ENCODE measurements around the gene FBLN5.

DNA sequence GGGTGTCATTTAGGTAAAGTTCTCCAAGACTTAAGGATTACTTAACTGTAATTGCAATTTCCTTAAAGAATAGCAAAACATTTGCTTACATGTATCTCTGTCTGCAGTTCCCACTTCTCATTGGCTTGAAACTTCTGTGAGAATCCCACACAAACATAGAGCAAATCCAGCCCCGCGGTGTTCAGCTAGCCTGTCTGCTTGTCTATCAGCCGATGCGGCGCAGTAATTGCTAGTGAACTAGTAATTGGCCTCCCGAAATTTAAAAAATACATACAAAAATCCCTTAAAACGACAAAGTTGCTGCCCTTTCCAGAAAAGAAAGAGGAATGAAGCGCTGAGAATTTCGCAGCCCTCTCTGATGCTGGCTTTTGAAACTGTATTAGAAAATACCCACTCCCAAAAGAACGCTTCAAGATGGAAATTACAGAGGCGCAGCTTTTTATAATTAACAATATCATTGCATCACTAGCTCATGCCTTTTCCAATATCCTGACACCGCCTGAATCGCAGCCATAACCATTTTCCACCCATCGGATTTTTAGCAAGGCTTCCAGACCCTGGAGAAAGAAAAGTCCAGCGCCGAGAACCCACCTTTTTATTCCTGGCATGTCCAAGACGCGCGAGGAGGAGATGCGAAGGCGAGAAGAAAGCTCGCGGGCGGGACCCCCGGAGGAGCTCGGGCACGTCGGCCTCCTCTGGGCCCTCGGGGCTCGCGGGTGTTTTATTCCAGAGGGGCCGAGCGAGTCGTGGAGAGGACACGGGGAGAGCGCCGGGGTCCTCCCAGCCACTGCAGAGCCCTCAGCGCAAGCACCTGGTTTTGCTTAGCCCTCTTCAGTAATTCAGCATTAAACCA lies 646 bp downstream of the FBLN5 start:
- TF ChIP-seq, protein P1, sequence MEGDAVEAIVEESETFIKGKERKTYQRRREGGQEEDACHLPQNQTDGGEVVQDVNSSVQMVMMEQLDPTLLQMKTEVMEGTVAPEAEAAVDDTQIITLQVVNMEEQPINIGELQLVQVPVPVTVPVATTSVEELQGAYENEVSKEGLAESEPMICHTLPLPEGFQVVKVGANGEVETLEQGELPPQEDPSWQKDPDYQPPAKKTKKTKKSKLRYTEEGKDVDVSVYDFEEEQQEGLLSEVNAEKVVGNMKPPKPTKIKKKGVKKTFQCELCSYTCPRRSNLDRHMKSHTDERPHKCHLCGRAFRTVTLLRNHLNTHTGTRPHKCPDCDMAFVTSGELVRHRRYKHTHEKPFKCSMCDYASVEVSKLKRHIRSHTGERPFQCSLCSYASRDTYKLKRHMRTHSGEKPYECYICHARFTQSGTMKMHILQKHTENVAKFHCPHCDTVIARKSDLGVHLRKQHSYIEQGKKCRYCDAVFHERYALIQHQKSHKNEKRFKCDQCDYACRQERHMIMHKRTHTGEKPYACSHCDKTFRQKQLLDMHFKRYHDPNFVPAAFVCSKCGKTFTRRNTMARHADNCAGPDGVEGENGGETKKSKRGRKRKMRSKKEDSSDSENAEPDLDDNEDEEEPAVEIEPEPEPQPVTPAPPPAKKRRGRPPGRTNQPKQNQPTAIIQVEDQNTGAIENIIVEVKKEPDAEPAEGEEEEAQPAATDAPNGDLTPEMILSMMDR (IDR thresholded peaks at IDR 0.05; ENCODE audit: poor library complexity), result no peak
- no peak for TF ChIP-seq EZH2 (IDR thresholded peaks at IDR 0.05; ENCODE audit: borderline replicate concordance)

Data from hepatocyte (in vitro differentiated cells).